ENCODE results near the gene HTR2B. TPM values are rescaled to one million over a fixed set of nuclear protein-coding genes. Genes with fewer than 3 reads are reported as not detected.

HTR2B gene
- polyA plus RNA-seq, 1 experiment, result 0.92 TPM

- ChIA-PET POLR2A (no interaction called here), CTCF (interaction anchor here (1.2 kb wide), 1 partner anchor 10 kb away, joined by 6 read pairs; no protein-coding TSS in a partner anchor)
- no peak for TF ChIP-seq CTCF (IDR thresholded peaks at IDR 0.05; ENCODE audit: insufficient read depth, low read depth, low read length)
- Histone ChIP-seq H3K36me3 (ENCODE audit: control insufficient read depth, insufficient read depth, low read length) (peaks cover 6% of the 10 kb centered on the region), H3K27me3 (ENCODE audit: control insufficient read depth, insufficient read depth, low read length) (no peaks in the 10 kb centered on the region), H3K4me3 (ENCODE audit: low read depth, low read length) (no peak overlapping the region)
- DNase-seq (ENCODE audit: low read depth), result no peak
These were observed 62.1 kb downstream of the HTR2B start for GRCh38 chr2:231062776-231063175.

GRCh38 chr2:231059756-231060155 lies 65.1 kb downstream of the HTR2B start:
- Histone ChIP-seq H3K27me3 (ENCODE audit: control insufficient read depth, insufficient read depth, low read length) (no peaks in the 10 kb centered on the region), H3K36me3 (ENCODE audit: control insufficient read depth, insufficient read depth, low read length) (peaks cover 2% of the 10 kb centered on the region; the same call in 1 of the 2 replicates), H3K4me3 (ENCODE audit: low read depth, low read length) (no peak overlapping the region)
- TF ChIP-seq CTCF (IDR thresholded peaks at IDR 0.05; ENCODE audit: insufficient read depth, low read depth, low read length), result no peak
- DNase-seq (ENCODE audit: low read depth), result no peak
- ChIA-PET CTCF (no interaction called here), POLR2A (no interaction called here)

- ChIA-PET POLR2A (no interaction called here), CTCF (interaction anchor here (1.5 kb wide), 1 partner anchor 234 kb away, joined by 6 read pairs; no protein-coding TSS in a partner anchor)
- no peak overlapping the region for H3K4me3 ChIP-seq (ENCODE audit: low read depth, low read length)
These were observed 65.9 kb downstream of the HTR2B start for GRCh38 chr2:231058761-231059550.

More at GRCh38 chr2:231058761-231059550, 65.9 kb downstream of the HTR2B start:
- H3K36me3 ChIP-seq (ENCODE audit: control insufficient read depth, insufficient read depth, low read length), result peaks cover 2% of the 10 kb centered on the region; the same call in 1 of the 2 replicates
- no peaks in the 10 kb centered on the region for H3K27me3 ChIP-seq (ENCODE audit: control insufficient read depth, insufficient read depth, low read length)
- no peak for DNase-seq (ENCODE audit: low read depth)
- no peak for TF ChIP-seq CTCF (IDR thresholded peaks at IDR 0.05; ENCODE audit: insufficient read depth, low read depth, low read length)

Small RNA genes within 50 kb of the gene (small RNA-seq; reads per million reads assigned to genes)
- gene RNU1-93P (ENCODE audit: insufficient read length, low read depth, low replicate concordance), result not detected

Other genes starting within 250 kb of the HTR2B start
- gene GPR55, start 199.8 kb downstream of the HTR2B start, polyA plus RNA-seq (2011; rRNA removed), result not detected in 2 replicates
- not detected in 2 replicates for gene SPATA3, start 128.9 kb downstream of the HTR2B start, polyA plus RNA-seq (2011; rRNA removed)
- gene C2orf72, start 87.5 kb downstream of the HTR2B start, polyA plus RNA-seq (2011; rRNA removed), result 0.11 and 0.17 TPM in 2 replicates
- gene PSMD1, start 68.2 kb downstream of the HTR2B start, polyA plus RNA-seq (2011; rRNA removed), result 153 and 206 TPM in 2 replicates
- gene ARMC9, start 73.6 kb upstream of the HTR2B start, polyA plus RNA-seq (2011; rRNA removed), result 66.4 and 83.1 TPM in 2 replicates